GM12873 (cell line): Measurements from ENCODE around the gene NAT8L.

Source experiments
- TF ChIP-seq, protein P1 (sequence below): IDR thresholded peaks from 2 replicates; pipeline ENCODE4 v1.5.1; 2012; ENCODE audit warnings: low read depth, mild to moderate bottlenecking, moderate library complexity, low read length, control low read depth; ENCODE audit not compliant: insufficient read depth; ENCODE audit errors: missing control alignments

The NAT8L gene

DNA sequence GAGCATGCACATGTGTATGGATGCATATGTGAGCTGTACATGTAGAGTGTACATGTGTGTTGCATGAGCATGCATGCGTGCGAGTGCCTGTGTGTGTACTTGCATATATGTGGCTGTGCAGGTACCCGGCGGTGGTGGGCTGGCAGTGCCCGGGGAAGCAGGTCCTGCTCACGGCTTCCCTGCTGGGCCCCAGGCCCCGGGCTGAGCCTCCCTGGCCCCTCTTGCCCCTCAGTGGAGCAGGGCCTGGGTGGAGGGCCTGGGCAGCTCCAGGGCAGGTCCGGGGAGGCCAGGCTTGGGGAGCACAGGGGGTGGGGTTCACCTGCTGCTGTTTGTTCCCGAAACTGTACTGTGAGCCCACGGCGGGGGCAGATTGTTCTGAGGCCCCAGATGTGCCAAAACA, 9.4 kb downstream of the NAT8L start:
- TF ChIP-seq, protein P1, sequence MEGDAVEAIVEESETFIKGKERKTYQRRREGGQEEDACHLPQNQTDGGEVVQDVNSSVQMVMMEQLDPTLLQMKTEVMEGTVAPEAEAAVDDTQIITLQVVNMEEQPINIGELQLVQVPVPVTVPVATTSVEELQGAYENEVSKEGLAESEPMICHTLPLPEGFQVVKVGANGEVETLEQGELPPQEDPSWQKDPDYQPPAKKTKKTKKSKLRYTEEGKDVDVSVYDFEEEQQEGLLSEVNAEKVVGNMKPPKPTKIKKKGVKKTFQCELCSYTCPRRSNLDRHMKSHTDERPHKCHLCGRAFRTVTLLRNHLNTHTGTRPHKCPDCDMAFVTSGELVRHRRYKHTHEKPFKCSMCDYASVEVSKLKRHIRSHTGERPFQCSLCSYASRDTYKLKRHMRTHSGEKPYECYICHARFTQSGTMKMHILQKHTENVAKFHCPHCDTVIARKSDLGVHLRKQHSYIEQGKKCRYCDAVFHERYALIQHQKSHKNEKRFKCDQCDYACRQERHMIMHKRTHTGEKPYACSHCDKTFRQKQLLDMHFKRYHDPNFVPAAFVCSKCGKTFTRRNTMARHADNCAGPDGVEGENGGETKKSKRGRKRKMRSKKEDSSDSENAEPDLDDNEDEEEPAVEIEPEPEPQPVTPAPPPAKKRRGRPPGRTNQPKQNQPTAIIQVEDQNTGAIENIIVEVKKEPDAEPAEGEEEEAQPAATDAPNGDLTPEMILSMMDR, result no peak

DNA sequence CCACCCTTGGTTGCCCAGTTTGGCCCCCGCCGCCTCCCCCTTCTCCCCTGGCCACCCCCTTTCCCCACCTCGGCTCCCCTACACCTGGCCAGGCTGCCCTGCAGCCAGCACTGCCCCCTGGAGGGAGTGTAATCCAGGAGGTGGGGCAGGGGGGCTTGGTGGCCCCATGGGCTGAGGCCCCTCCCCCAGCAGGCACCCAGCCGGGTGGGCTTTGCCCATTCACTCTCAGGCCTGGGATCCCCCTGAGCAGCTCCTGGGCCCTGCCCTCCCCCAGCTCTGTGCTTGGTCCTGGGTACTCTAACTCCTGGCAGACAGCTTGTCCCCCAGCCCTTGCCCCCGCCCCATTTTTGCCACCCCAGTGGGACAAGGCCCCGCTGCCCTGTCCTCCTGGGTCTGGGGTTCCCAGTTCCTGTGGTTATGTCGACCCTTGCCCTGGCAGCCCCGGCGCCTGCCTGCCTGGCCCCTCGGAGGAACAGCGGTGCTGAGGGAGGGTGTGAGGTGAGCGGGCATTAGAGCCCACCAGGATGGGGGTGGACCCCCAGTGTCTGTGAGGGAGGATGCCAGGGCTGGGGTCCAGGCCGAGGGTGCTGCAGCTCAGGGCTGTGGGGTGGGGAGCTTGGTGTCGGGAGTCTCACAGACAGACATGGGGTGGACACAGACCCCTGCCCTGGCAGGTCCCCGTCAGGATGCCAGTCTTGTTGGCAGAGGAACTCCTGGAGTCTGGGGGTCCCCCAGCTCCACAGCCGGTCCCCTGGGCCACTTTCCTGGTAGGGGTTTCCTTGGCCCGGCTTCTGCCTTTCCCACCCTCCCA, 10.2 kb downstream of the NAT8L start:
- TF ChIP-seq, protein P1, result no peak

DNA sequence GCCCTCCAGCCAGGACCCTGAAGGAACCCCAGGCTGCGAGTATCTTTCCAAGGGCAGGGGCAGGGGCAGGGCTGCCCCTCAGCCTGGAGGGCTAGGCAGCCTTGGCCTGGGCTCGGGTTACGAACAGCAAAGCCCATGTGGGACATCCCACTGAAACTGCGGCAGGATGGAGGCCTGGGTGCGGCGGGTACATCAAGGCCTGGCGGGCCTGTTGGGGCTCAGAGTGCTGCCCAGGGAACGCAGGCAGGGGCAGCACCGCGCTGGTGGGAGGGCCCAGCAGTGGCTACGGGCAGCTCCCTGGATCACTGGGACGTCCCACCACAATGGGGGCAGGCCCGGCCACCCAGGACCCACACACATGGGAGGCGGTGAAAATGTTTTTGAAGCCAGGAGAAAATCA, 10.9 kb downstream of the NAT8L start:
- TF ChIP-seq, protein P1, result no peak

GRCh38 chr4:2070421-2071251, 11.5 kb downstream of the NAT8L start:
- TF ChIP-seq, protein P1, result no peak

DNA sequence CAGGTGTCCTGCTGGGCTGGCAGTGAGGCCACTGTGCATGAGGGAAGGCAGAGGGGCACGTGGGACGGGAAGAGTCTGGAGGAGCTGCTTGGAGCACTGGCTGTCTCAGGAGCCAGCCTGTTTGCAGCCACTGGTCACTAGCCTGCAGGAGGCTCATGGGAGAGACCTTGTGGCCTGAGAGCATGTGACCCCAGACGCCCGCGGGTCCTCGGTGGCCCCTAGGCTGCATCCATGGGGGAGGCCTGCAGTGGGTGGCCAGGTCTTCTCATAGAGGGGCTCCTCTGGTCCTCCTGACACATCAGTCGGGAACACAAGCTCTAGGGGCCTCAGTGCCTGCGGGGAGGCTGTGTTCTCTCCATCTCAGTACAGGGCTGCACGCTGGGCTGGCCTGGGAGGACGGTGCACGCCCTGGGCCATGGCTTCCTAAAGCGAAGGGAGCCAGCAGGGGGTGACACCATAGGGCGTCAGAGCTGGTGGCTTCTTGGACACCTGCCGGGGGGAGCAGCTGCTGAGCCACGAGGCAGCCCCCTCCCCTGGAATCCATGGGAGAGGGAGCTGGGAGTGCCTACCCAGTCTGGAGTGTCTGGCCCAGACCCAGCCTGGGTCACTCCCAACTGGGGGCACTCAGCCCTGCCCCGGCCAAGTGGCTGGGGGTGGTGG, 12.3 kb downstream of the NAT8L start:
- TF ChIP-seq, protein P1, result no peak

DNA sequence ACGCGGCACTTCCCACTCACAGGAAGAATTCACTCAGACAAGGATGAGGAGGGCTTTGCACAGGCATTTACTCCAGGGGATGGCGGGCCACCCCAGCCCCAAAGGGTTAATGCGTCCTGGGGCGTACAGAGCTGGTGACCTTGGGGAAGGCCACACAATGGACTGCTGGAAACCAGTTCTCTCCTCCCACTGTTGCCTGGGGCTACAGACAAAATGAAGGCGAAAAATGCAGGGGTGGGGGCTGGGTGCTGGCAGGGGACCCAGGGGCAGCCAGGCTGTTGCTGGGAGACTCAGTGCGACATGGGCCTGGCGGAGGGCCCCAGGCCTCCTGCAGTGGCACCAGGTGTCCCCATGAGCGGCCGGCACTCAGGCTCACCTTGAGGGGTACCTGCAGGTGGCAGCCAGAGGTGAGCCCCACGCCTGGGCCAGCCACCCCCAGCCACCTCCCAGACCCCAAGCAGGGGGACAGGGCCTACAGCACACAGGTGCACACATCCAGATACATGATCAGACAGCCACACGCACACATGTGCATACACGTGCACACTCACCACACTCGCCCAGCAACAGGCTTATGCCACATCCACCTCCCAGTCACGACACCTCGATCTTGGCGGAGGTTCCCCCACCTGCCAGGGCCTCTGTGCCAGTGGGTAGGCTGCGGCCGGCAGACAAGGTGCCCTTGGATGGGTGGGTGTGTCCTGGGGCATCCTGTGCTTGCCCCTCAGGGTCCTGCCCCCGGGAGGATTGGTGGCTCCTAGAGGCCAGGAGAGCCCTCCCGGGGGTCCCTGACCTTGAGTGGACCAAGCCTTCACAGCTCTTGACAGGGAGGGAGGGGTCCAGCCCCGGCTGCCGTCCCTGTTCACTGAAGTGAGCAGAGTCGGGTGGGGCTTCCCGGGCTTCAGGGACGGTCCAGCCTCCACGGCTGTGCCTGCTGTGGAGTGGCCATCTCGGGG, 13.1 kb downstream of the NAT8L start:
- TF ChIP-seq, protein P1, result no peak
